OCI-LY7 (cell line): Measurements from ENCODE around the gene APRT. TPM values are rescaled to one million over a fixed set of nuclear protein-coding genes. Genes with fewer than 3 reads are reported as not detected.
"Not testable (repeated sequence)": the region's sequence is repeated elsewhere in the genome, so short reads cannot be mapped to it uniquely, and the experiment has no call there.

Experiments
- BruUV-seq: library from RNA; stranded (reverse); fragments of 400-500 nt; replicated peaks from 2 replicates; lab custom pipeline; 2021; lab: Mats Ljungman, UMichigan
- CTCF ChIA-PET: fragments of 300-600 bp; sonication (Branson Sonifier 250); formaldehyde crosslinking; loops from one replicate; lab custom pipeline; 2022; ENCODE audit warnings: antibody characterized with exemption; ENCODE audit not compliant: unreplicated experiment; lab: Charles Lee
- POLR2A ChIA-PET: fragments of 300-600 bp; sonication (Branson Sonifier 250); formaldehyde crosslinking; loops from one replicate; lab custom pipeline; 2022; ENCODE audit warnings: antibody characterized with exemption; lab: Charles Lee
- DNase-seq: peaks from one replicate; pipeline ENCODE4 v3.0.0-alpha.2; 2015; ENCODE audit warnings: low spot score
- H2AFZ ChIP-seq: fragments of 200-600 bp; sonication (generic), shearing (Covaris generic); 2 replicates; pipeline ENCODE4 v1.6.1; 2014; ENCODE audit warnings: mild to moderate bottlenecking, antibody characterized with exemption, low read length, moderate library complexity
- H3K27ac ChIP-seq: fragments of 200-600 bp; sonication (generic); 2 replicates; pipeline ENCODE4 v1.5.1; 2014; ENCODE audit warnings: mixed run types, low read depth, mild to moderate bottlenecking, moderate library complexity, low read length, inconsistent platforms; ENCODE audit not compliant: poor library complexity, severe bottlenecking
- H3K36me3 ChIP-seq: fragments of 200-600 bp; sonication (generic); 2 replicates; pipeline ENCODE4 v1.6.1; 2014; ENCODE audit warnings: mild to moderate bottlenecking, antibody characterized with exemption, low read length, moderate library complexity, mixed read lengths; ENCODE audit not compliant: insufficient read depth
- H3K4me1 ChIP-seq: fragments of 200-600 bp; sonication (generic); 2 replicates; pipeline ENCODE4 v1.5.1; 2014; ENCODE audit warnings: mild to moderate bottlenecking, low read length; ENCODE audit not compliant: insufficient read depth, poor library complexity, severe bottlenecking
- H3K4me2 ChIP-seq: fragments of 200-600 bp; sonication (generic); 2 replicates; pipeline ENCODE4 v1.6.1; 2014; ENCODE audit warnings: mild to moderate bottlenecking, low read length
- H3K4me3 ChIP-seq: fragments of 200-600 bp; sonication (generic); 2 replicates; pipeline ENCODE4 v1.5.1; 2014; ENCODE audit warnings: mild to moderate bottlenecking, low read depth, low read length; ENCODE audit not compliant: poor library complexity, severe bottlenecking
- H3K79me2 ChIP-seq: fragments of 200-600 bp; sonication (generic); 2 replicates; pipeline ENCODE4 v1.6.1; 2016; ENCODE audit warnings: low read depth, mild to moderate bottlenecking, low read length, moderate library complexity, mixed read lengths; ENCODE audit not compliant: insufficient read depth
- H3K9me2 ChIP-seq: fragments of 200-600 bp; sonication (generic); 2 replicates; pipeline ENCODE4 v1.6.1; 2016; ENCODE audit warnings: mild to moderate bottlenecking, low read length, mixed read lengths; ENCODE audit not compliant: insufficient read depth
- H3K9me3 ChIP-seq: fragments of 200-600 bp; sonication (generic); 2 replicates; pipeline ENCODE4 v1.6.1; 2014; ENCODE audit warnings: mild to moderate bottlenecking, mixed run types, low read length, mixed read lengths
- H4K20me1 ChIP-seq: fragments of 200-600 bp; sonication (generic); 2 replicates; pipeline ENCODE4 v1.6.1; 2014; ENCODE audit warnings: mild to moderate bottlenecking, antibody characterized with exemption, low read length, moderate library complexity, mixed read lengths; ENCODE audit not compliant: insufficient read depth
- EZH2phosphoT487 ChIP-seq: fragments of 200-600 bp; sonication (generic); IDR thresholded peaks from 2 replicates; pipeline ENCODE4 v1.6.1; 2018; ENCODE audit warnings: low read depth, borderline replicate concordance, mild to moderate bottlenecking, mixed run types, antibody characterized with exemption, low read length, moderate library complexity, mixed read lengths
- intact Hi-C: fragments of 100-400 bp; cut with micrococcal nuclease; formaldehyde crosslinking; loops from one replicate; pipeline ENCODE4 v1.10.0; 2022; ENCODE audit not compliant: unreplicated experiment
- total RNA-seq, 2 experiments: library from RNA; depleted of rRNA in 1 of 2; stranded (reverse); fragments of >200 nt in 1 of 2; shearing (Covaris generic) in 1 of 2; gene quantifications; 2 replicates each; pipeline ENCODE4 v1.2.3, GENCODE V29; 2014 to 2022
- TF ChIP-seq, protein P1 (sequence below): fragments of 200-600 bp; sonication (generic); conservative IDR thresholded peaks from 2 replicates; pipeline ENCODE4 v1.5.1; 2014; ENCODE audit warnings: mild to moderate bottlenecking, antibody characterized with exemption, low read length, moderate library complexity, mixed read lengths

APRT gene
- total RNA-seq, 2 experiments from 2014 or later = 151 to 216 TPM

DNA sequence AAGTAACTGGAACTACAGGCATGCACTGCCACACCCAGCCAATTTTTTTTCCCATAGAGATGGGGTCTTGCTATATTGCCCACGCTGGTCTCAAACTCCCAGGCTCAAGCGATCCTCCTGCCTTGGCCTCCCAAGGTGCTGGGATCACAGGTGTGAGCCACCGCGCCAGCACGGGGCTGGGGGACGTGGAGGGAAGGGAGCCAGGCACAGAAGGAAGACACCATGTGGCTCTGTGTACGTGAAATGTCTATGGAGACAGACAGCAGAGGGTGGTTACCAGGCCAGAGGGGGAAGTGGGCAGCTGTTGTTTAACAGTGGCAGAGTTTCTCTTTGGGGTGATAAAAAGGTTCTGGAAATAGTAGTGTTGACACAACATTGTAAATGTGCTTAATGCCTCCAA lies 22.1 kb downstream of the APRT start:
- no peaks in the 10 kb centered on the region for H3K36me3 ChIP-seq
- H2AFZ ChIP-seq = no peak overlapping the region
- H4K20me1 ChIP-seq = no peaks in the 10 kb centered on the region
- CTCF ChIA-PET = no interaction called here
- no peak for TF ChIP-seq EZH2phosphoT487
- TF ChIP-seq, protein P1, sequence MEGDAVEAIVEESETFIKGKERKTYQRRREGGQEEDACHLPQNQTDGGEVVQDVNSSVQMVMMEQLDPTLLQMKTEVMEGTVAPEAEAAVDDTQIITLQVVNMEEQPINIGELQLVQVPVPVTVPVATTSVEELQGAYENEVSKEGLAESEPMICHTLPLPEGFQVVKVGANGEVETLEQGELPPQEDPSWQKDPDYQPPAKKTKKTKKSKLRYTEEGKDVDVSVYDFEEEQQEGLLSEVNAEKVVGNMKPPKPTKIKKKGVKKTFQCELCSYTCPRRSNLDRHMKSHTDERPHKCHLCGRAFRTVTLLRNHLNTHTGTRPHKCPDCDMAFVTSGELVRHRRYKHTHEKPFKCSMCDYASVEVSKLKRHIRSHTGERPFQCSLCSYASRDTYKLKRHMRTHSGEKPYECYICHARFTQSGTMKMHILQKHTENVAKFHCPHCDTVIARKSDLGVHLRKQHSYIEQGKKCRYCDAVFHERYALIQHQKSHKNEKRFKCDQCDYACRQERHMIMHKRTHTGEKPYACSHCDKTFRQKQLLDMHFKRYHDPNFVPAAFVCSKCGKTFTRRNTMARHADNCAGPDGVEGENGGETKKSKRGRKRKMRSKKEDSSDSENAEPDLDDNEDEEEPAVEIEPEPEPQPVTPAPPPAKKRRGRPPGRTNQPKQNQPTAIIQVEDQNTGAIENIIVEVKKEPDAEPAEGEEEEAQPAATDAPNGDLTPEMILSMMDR = no peak
- no peaks in the 10 kb centered on the region for H3K9me2 ChIP-seq
- 0 out of 2 replicates have a peak overlapping the region, but pooled peaks have one; percentile 51 for H3K4me2 ChIP-seq
- no TSS peak for BruUV-seq
- POLR2A ChIA-PET = interaction anchor here (0.8 kb wide), 1 partner anchor 9 kb away, joined by 3 read pairs; no protein-coding TSS in a partner anchor
- DNase-seq = no peak
- no peaks in the 10 kb centered on the region for H3K9me3 ChIP-seq
- H3K4me1 ChIP-seq = peaks cover 55% of the 10 kb centered on the region
- intact Hi-C loops = no loop called here
- peak overlapping the region; percentile 63 for H3K27ac ChIP-seq
- H3K79me2 ChIP-seq = no peaks in the 10 kb centered on the region; the same call in 1 of the 2 replicates
- no peak overlapping the region for H3K4me3 ChIP-seq

DNA sequence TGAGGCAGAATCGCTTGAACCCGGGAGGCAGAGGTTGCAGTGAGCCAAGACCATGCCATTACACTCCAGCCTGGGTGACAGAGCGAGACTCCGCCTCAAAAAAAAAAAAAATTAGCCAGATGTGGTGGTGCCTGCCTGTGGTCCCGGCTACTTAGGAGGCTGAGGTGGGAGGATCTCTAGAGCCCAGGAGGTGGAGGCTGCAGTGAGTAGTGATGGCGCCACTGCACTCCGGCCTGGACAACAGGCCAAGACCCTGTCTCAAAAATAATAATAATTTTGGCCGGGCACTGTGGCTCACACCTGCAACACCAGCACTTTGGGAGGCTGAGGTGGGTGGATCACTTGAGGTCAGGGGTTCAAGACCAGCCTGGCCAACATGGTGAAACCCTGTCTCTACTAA lies 23.0 kb downstream of the APRT start:
- H3K9me2 ChIP-seq, POLR2A ChIA-PET, H3K4me2 ChIP-seq, H3K36me3 ChIP-seq, H3K27ac ChIP-seq, BruUV-seq, DNase-seq, H2AFZ ChIP-seq, H3K79me2 ChIP-seq, H3K4me3 ChIP-seq, intact Hi-C loops, H4K20me1 ChIP-seq, H3K9me3 ChIP-seq, CTCF ChIA-PET: not testable (repeated sequence)
- peaks cover 49% of the 10 kb centered on the region for H3K4me1 ChIP-seq

DNA sequence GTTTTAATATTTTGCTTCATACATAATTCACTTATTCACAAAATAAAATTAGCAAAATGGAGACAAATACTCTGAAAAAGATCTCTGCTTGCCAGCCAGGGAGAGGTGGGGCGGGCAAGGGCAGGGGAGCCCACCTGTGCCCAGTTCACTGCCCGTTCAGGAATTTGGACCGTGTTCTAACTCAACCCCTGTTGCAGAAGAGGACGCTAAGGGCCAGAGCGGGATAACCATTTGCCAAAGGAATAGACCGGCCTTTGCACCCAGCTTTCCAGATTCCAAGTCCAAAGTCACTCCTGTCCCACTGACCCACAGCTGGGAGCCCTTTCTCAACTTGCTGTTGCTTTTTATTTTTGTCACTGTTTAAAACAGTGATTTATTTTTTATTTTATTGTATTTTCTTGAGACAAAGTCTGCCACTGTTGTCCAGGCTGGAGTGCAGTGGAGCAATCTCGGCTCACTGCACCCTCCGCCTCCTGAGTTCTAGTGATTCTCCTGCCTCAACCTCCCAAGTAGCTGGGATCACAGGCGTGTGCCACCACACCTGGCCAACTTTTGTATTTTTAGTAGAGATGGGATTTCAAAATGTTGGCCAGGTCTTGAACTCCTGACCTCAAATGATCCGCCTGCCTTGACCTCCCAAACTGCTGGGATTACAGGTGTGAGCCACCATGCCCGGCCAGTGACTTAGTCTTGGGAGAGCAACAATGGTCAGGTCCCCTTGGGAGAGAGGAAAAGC lies 24.0 kb downstream of the APRT start:
- H3K4me1 ChIP-seq = peaks cover 49% of the 10 kb centered on the region
- ChIA-PET CTCF (no interaction called here), POLR2A (interaction anchor here (0.6 to 1.4 kb wide), 2 partner anchors 13 to 1280 kb away, joined by 3 to 7 read pairs; no protein-coding TSS in a partner anchor)
- no peak for TF ChIP-seq EZH2phosphoT487
- TF ChIP-seq, protein P1 = no peak
- H3K9me2 ChIP-seq = no peaks in the 10 kb centered on the region
- H3K4me3 ChIP-seq = no peak overlapping the region
- intact Hi-C loops = no loop called here
- H3K9me3 ChIP-seq = no peaks in the 10 kb centered on the region
- no TSS peak for BruUV-seq
- H3K27ac ChIP-seq = no peak overlapping the region
- H3K4me2 ChIP-seq = no peak overlapping the region
- H3K36me3 ChIP-seq = no peaks in the 10 kb centered on the region
- no peak overlapping the region for H2AFZ ChIP-seq
- H3K79me2 ChIP-seq = peaks cover 18% of the 10 kb centered on the region; the same call in 1 of the 2 replicates
- H4K20me1 ChIP-seq = no peaks in the 10 kb centered on the region
- DNase-seq = no peak
